DOHH2 (cell line): Measurements from ENCODE around the gene GAA.

Experiments used
- H3F3A ChIP-seq: fragments of 200-600 bp; sonication (generic), shearing (Covaris generic); 2 replicates; pipeline ENCODE4 v1.6.0; 2016; ENCODE audit warnings: antibody characterized with exemption, mild to moderate bottlenecking; ENCODE audit not compliant: control insufficient read depth, insufficient read depth
- H3K27ac ChIP-seq: fragments of 200-600 bp; sonication (generic); 2 replicates; pipeline ENCODE4 v1.5.1; 2014; ENCODE audit warnings: low read depth, mild to moderate bottlenecking, low read length, moderate library complexity
- H3K27me3 ChIP-seq: fragments of 200-600 bp; sonication (generic); 2 replicates; pipeline ENCODE4 v1.6.1; 2014; ENCODE audit warnings: mild to moderate bottlenecking, low read length, mixed read lengths; ENCODE audit not compliant: control insufficient read depth
- H3K36me3 ChIP-seq: fragments of 200-600 bp; sonication (generic); 2 replicates; pipeline ENCODE4 v1.6.1; 2014; ENCODE audit warnings: mild to moderate bottlenecking, low read length, moderate library complexity, mixed read lengths; ENCODE audit not compliant: control insufficient read depth
- H3K4me1 ChIP-seq: fragments of 200-600 bp; sonication (generic); 2 replicates; pipeline ENCODE4 v1.6.1; 2014; ENCODE audit warnings: mild to moderate bottlenecking, low read length, mixed read lengths; ENCODE audit not compliant: control insufficient read depth
- H3K4me2 ChIP-seq: fragments of 200-600 bp; sonication (generic); 2 replicates; pipeline ENCODE4 v1.6.0; 2014; ENCODE audit warnings: mild to moderate bottlenecking, low read length, moderate library complexity
- H3K4me3 ChIP-seq: fragments of 200-600 bp; sonication (generic); 2 replicates; pipeline ENCODE4 v1.5.1; 2014; ENCODE audit warnings: mild to moderate bottlenecking, low read length, mixed read lengths
- H3K79me2 ChIP-seq: fragments of 200-600 bp; sonication (generic); 2 replicates; pipeline ENCODE4 v1.6.1; 2014; ENCODE audit warnings: mild to moderate bottlenecking, low read length, mixed read lengths; ENCODE audit not compliant: control insufficient read depth
- H3K9me2 ChIP-seq: fragments of 200-600 bp; sonication (generic); replicated peaks from 2 replicates; pipeline ENCODE4 v1.6.1; 2014; ENCODE audit warnings: mild to moderate bottlenecking, low read length, mixed read lengths; ENCODE audit not compliant: control insufficient read depth
- H3K9me3 ChIP-seq: fragments of 200-600 bp; sonication (generic); 2 replicates; pipeline ENCODE4 v1.6.1; 2014; ENCODE audit warnings: antibody characterized with exemption, low read length, mixed read lengths; ENCODE audit not compliant: control insufficient read depth, insufficient read depth
- H4K20me1 ChIP-seq: fragments of 200-600 bp; sonication (generic); 2 replicates; pipeline ENCODE4 v1.6.0; 2014; ENCODE audit warnings: low read depth, mild to moderate bottlenecking, antibody characterized with exemption, low read length, moderate library complexity; ENCODE audit not compliant: control insufficient read depth, insufficient read depth
- CTCF ChIP-seq: fragments of 200-600 bp; sonication (generic); IDR thresholded peaks from one replicate; pipeline ENCODE4 v1.5.1; 2014; ENCODE audit warnings: antibody characterized with exemption, mild to moderate bottlenecking, low read depth, low read length; ENCODE audit not compliant: poor library complexity, severe bottlenecking
- EZH2phosphoT487 ChIP-seq: fragments of 200-600 bp; sonication (generic); IDR thresholded peaks from 2 replicates; pipeline ENCODE4 v1.6.1; 2017; ENCODE audit warnings: borderline replicate concordance, mild to moderate bottlenecking, antibody characterized with exemption, low read length, moderate library complexity, mixed read lengths

The GAA gene

DNA sequence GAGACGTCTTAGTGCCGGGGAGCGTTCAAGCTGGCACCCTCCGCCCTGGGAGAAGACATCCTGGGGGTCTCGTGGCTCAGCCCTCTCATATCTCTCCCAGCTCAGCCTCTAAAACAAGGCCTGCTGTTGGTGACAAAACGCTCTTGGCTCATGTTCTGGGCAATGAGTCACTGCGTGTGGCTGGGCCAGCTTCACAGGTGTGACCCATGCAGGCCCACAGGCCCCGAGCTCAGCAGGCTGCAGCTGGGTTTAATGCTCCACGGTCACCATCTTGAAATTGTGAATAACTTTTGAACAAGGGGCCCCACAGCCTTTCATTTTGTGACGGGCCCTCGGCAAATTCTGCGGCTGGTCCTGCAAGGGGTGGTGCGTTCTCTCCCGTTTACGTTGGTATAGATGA is 22.4 kb downstream of the GAA start:
- no peak for TF ChIP-seq EZH2phosphoT487
- TF ChIP-seq CTCF = no peak
- H3K4me2 ChIP-seq = no peak overlapping the region
- H4K20me1 ChIP-seq = no peaks in the 10 kb centered on the region; the same call in 1 of the 2 replicates
- H3K4me1 ChIP-seq = no peaks in the 10 kb centered on the region
- H3K27ac ChIP-seq = no peak overlapping the region
- peaks cover 5% of the 10 kb centered on the region; the same call in 1 of the 2 replicates for H3K27me3 ChIP-seq
- no peaks in the 10 kb centered on the region for H3K9me3 ChIP-seq
- H3K9me2 ChIP-seq = no peaks in the 10 kb centered on the region
- no peaks in the 10 kb centered on the region for H3K79me2 ChIP-seq
- no peaks in the 10 kb centered on the region for H3F3A ChIP-seq
- no peak overlapping the region for H3K4me3 ChIP-seq
- no peaks in the 10 kb centered on the region for H3K36me3 ChIP-seq

- Histone ChIP-seq H3K4me2 (no peak overlapping the region), H3K27ac (no peak overlapping the region)
These were observed 23.1 kb downstream of the GAA start for GRCh38 chr17:80124351-80124981.

DNA sequence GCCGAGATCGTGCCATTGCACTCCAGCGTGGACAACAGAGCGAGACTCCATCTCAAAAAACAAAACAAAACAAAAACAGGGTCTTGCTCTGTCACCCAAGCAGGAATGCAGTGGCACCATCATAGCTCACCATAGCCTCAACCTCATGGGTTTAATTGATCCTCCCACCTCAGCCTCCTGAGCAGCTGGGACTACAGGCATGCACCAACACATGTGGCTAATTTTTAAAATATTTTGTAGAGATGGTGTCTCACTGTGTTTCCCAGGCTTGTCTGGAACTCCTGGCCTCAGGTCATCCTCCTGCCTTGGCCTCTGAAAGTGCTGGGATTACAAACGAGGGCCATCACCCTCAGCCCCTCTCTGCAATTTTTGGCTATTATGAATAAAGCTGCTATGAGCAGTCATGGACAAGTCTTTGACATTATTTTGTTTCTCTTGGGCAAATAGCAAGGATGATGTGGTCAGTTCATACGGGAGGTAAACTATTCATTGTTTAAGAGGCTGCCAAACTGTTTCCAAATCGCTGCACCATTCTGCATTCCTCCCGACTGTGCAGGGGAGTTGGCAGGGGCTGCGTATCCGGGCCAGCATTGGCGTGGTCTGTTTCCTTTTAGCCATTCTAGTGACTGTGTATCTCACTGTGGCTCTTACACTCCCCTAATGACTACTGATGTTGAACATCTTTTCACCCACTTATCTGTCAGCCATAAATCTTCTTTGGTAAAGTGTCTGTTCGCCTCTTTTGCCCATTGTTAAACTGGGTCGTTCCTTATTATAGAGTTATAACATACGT is 24.5 kb downstream of the GAA start:
- Histone ChIP-seq H3K27ac (no peak overlapping the region), H3K9me2 (no peaks in the 10 kb centered on the region), H3F3A (peaks cover 5% of the 10 kb centered on the region; the same call in 1 of the 2 replicates), H4K20me1 (no peaks in the 10 kb centered on the region; the same call in 1 of the 2 replicates), H3K27me3 (peaks cover 11% of the 10 kb centered on the region; the same call in 1 of the 2 replicates), H3K79me2 (no peaks in the 10 kb centered on the region), H3K9me3 (no peaks in the 10 kb centered on the region), H3K4me3 (no peak overlapping the region), H3K36me3 (no peaks in the 10 kb centered on the region), H3K4me2 (no peak overlapping the region), H3K4me1 (no peaks in the 10 kb centered on the region)
- no peak for TF ChIP-seq EZH2phosphoT487
- TF ChIP-seq CTCF = no peak

More at GRCh38 chr17:80124351-80124981, 23.1 kb downstream of the GAA start:
- Histone ChIP-seq H3F3A (no peaks in the 10 kb centered on the region), H3K4me3 (no peak overlapping the region), H3K9me3 (no peaks in the 10 kb centered on the region), H3K9me2 (no peaks in the 10 kb centered on the region), H3K27me3 (peaks cover 11% of the 10 kb centered on the region; the same call in 1 of the 2 replicates), H4K20me1 (no peaks in the 10 kb centered on the region; the same call in 1 of the 2 replicates), H3K79me2 (no peaks in the 10 kb centered on the region), H3K36me3 (no peaks in the 10 kb centered on the region), H3K4me1 (no peaks in the 10 kb centered on the region)
- TF ChIP-seq EZH2phosphoT487 (no peak), CTCF (peak; percentile 41)
